Activated CD8-positive, alpha-beta T cell treated with anti-CD3 and anti-CD28 coated beads for 36 hours (primary cell): ENCODE results near the gene MCIDAS. TPM values are rescaled to one million over a fixed set of nuclear protein-coding genes. Genes with fewer than 3 reads are reported as not detected.

Experiments
- ATAC-seq: fragments of 200-7000 bp; cut with Tn5 transposase; one replicate; pipeline ENCODE4 v1.10.0; 2021; ENCODE audit warnings: mild to moderate bottlenecking, moderate library complexity
- CTCF ChIA-PET: fragments of 350-600 bp; sonication (Branson Sonifier 250); formaldehyde crosslinking; loops from one replicate; lab custom pipeline; 2021; ENCODE audit warnings: antibody characterized with exemption; lab: Charles Lee
- POLR2A ChIA-PET: fragments of 350-600 bp; sonication (Branson Sonifier 250); formaldehyde crosslinking; loops from one replicate; lab custom pipeline; 2021; ENCODE audit warnings: antibody characterized with exemption; lab: Charles Lee
- DNase-seq: peaks from one replicate; pipeline ENCODE4 v3.0.0-alpha.2; 2020
- H3K27ac Mint-ChIP-seq: one replicate; pipeline ENCODE4 v1.8.0; 2021; ENCODE audit warnings: mild to moderate bottlenecking, mixed read lengths
- H3K27me3 Mint-ChIP-seq: one replicate; pipeline ENCODE4 v1.8.0; 2021; ENCODE audit warnings: mixed read lengths
- H3K36me3 Mint-ChIP-seq: one replicate; pipeline ENCODE4 v1.8.0; 2021; ENCODE audit warnings: low read depth, mixed read lengths
- H3K4me1 Mint-ChIP-seq: one replicate; pipeline ENCODE4 v1.8.0; 2021; ENCODE audit warnings: low read depth, mixed read lengths
- H3K4me3 Mint-ChIP-seq: one replicate; pipeline ENCODE4 v1.8.0; 2021; ENCODE audit warnings: mild to moderate bottlenecking, moderate library complexity, mixed read lengths
- H3K9me3 Mint-ChIP-seq: one replicate; pipeline ENCODE4 v1.8.0; 2021; ENCODE audit warnings: mixed read lengths
- CTCF ChIP-seq: fragments of 200-600 bp; IDR thresholded peaks from one replicate; pipeline ENCODE4 v1.8.0; 2022; ENCODE audit warnings: antibody characterized with exemption, mild to moderate bottlenecking
- intact Hi-C: fragments of 100-400 bp; cut with micrococcal nuclease; formaldehyde crosslinking; loops from one replicate; pipeline ENCODE4 v1.10.0; 2022
- total RNA-seq, 2 experiments: library from RNA; stranded (reverse); gene quantifications; one replicate each; pipeline ENCODE4 v1.2.3, GENCODE V29; 2021

Gene MCIDAS
- total RNA-seq, 2 experiments from 2014 or later, result 0.18 TPM; not detected in 1

GRCh38 chr5:55218967-55219366 lies 8.1 kb downstream of the MCIDAS start:
- ATAC-seq (no peak), DNase-seq (no peak)
- no peak overlapping the region for H3K4me3 Mint-ChIP-seq
- no peaks in the 10 kb centered on the region for H3K9me3 Mint-ChIP-seq
- CTCF ChIA-PET, result no interaction called here
- TF ChIP-seq CTCF, result no peak
- H3K4me1 Mint-ChIP-seq, result peaks cover 24% of the 10 kb centered on the region
- H3K36me3 Mint-ChIP-seq, result peaks cover 2% of the 10 kb centered on the region
- intact Hi-C loops, result no loop called here
- POLR2A ChIA-PET, result interaction anchor here (1.1 kb wide), 1 partner anchor 15 kb away, joined by 4 read pairs; no protein-coding TSS in a partner anchor
- H3K27me3 Mint-ChIP-seq, result peaks cover 50% of the 10 kb centered on the region
- no peak overlapping the region for H3K27ac Mint-ChIP-seq

- CTCF ChIA-PET, result no interaction called here
- intact Hi-C loops, result no loop called here
- no peak overlapping the region for H3K27ac Mint-ChIP-seq
- DNase-seq (no peak), ATAC-seq (no peak)
- no peak overlapping the region for H3K4me3 Mint-ChIP-seq
- peaks cover 11% of the 10 kb centered on the region for H3K27me3 Mint-ChIP-seq
- no peaks in the 10 kb centered on the region for H3K36me3 Mint-ChIP-seq
- TF ChIP-seq CTCF, result no peak
- H3K9me3 Mint-ChIP-seq, result no peaks in the 10 kb centered on the region
- POLR2A ChIA-PET, result interaction anchor here (1.2 kb wide), 1 partner anchor 15 kb away, joined by 3 read pairs; no protein-coding TSS in a partner anchor
- peaks cover 2% of the 10 kb centered on the region for H3K4me1 Mint-ChIP-seq
Measured at GRCh38 chr5:55211184-55211874, 15.8 kb downstream of the MCIDAS start.

- Mint-ChIP-seq H3K27me3 (peaks cover 25% of the 10 kb centered on the region), H3K36me3 (no peaks in the 10 kb centered on the region), H3K9me3 (no peaks in the 10 kb centered on the region), H3K4me3 (no peak overlapping the region), H3K27ac (no peak overlapping the region), H3K4me1 (peaks cover 2% of the 10 kb centered on the region)
- intact Hi-C loops, result no loop called here
- TF ChIP-seq CTCF, result no peak
- DNase-seq (no peak), ATAC-seq (no peak)
- CTCF ChIA-PET, result no interaction called here
- POLR2A ChIA-PET, result no interaction called here
Measured at GRCh38 chr5:55205001-55205400, 22.1 kb downstream of the MCIDAS start.

GRCh38 chr5:55191165-55191564 lies 36.0 kb downstream of the MCIDAS start:
- no peak for DNase-seq
- intact Hi-C loops, result no loop called here

More at GRCh38 chr5:55191165-55191564, 36.0 kb downstream of the MCIDAS start:
- TF ChIP-seq CTCF, result no peak
- Mint-ChIP-seq H3K9me3 (no peaks in the 10 kb centered on the region), H3K4me1 (no peaks in the 10 kb centered on the region), H3K4me3 (no peak overlapping the region), H3K27ac (no peak overlapping the region), H3K36me3 (no peaks in the 10 kb centered on the region), H3K27me3 (peaks cover 41% of the 10 kb centered on the region)
- ChIA-PET POLR2A (no interaction called here), CTCF (interaction anchor here (2.8 kb wide), 1 partner anchor 15 kb away, joined by 8 read pairs; no protein-coding TSS in a partner anchor)
- ATAC-seq, result no peak
